HCT116 (cell line): ENCODE measurements around the gene MUSK. TPM values are rescaled to one million over a fixed set of nuclear protein-coding genes. Genes with fewer than 3 reads are reported as not detected.
A peak's percentile ranks its signal among the peaks of the same experiment; 100 is the strongest.

Experiments used
- ATAC-seq: fragments of 200-7000 bp; cut with Tn5 transposase; 2 replicates; pipeline ENCODE4 v1.9.1; 2020; ENCODE audit warnings: mild to moderate bottlenecking, moderate library complexity
- BruUV-seq: library from RNA; stranded (reverse); fragments of 400-500 nt; replicated peaks from 2 replicates; lab custom pipeline; 2021; lab: Mats Ljungman, UMichigan
- CTCF ChIA-PET: fragments of 300-600 bp; sonication (Branson Sonifier 250); formaldehyde crosslinking; loops from one replicate; lab custom pipeline; 2021; ENCODE audit warnings: antibody characterized with exemption; lab: Charles Lee
- POLR2A ChIA-PET: fragments of 300-600, 350-600 bp; sonication (Branson Sonifier 250); formaldehyde crosslinking; loops from one replicate; lab custom pipeline; 2021; ENCODE audit warnings: antibody characterized with exemption; lab: Charles Lee
- RAD21 ChIA-PET, 2 experiments: fragments of 300-600 bp; sonication (Branson Sonifier 250); formaldehyde crosslinking; loops; one replicate each; lab custom pipeline; 2023; ENCODE audit warnings: low total read pairs in 2 of 2; ENCODE audit not compliant: uncharacterized antibody in 2 of 2, unreplicated experiment in 2 of 2, low non-redundant PET in 1 of 2; lab: Charles Lee
- DNase-seq: peaks from one replicate; pipeline ENCODE4 v3.0.0-alpha.2; 2010; ENCODE audit warnings: low read depth, low spot score
- H2AFZ ChIP-seq: fragments of 200-600 bp; shearing (Covaris generic), sonication (generic); 2 replicates; pipeline ENCODE4 v1.6.1; 2017; ENCODE audit warnings: low read depth, mixed run types, mixed read lengths, antibody characterized with exemption, low read length; ENCODE audit not compliant: poor library complexity, severe bottlenecking
- H3K27ac ChIP-seq: 2 replicates; pipeline ENCODE4 v1.5.1; 2012; ENCODE audit warnings: low read depth, low read length
- H3K27me3 ChIP-seq: fragments of 200-600 bp; sonication (generic); 2 replicates; pipeline ENCODE4 v1.6.1; 2016; ENCODE audit warnings: mixed run types, low read length, mixed read lengths; ENCODE audit not compliant: insufficient read depth
- H3K36me3 ChIP-seq, 2 experiments: fragments of 200-500 bp in 1 of 2; fragments of 200-600 bp in 1 of 2; sonication (Bioruptor generic) in 1 of 2; sonication (generic) in 1 of 2; 2 replicates each; pipeline versions ENCODE4 v1.5.1 to v1.6.1; 2014 to 2016; ENCODE audit warnings: low read length in 2 of 2, inconsistent platforms in 1 of 2, mixed read lengths in 1 of 2, mixed run types in 1 of 2; ENCODE audit not compliant: insufficient read depth in 2 of 2, control insufficient read depth in 1 of 2
- H3K4me1 ChIP-seq, 2 experiments: fragments of 200-600 bp in 1 of 2; sonication (generic) in 1 of 2; 2 replicates each; pipeline versions ENCODE4 v1.5.1 to v1.6.1; 2012 to 2017; ENCODE audit warnings: low read length in 2 of 2, inconsistent platforms in 1 of 2, mild to moderate bottlenecking in 1 of 2, mixed read lengths in 1 of 2, mixed run types in 1 of 2, moderate library complexity in 1 of 2; ENCODE audit not compliant: insufficient read depth in 2 of 2, control insufficient read depth in 1 of 2
- H3K4me2 ChIP-seq: fragments of 200-600 bp; sonication (generic); 2 replicates; pipeline ENCODE4 v1.6.1; 2017; ENCODE audit warnings: mixed run types, low read length, mixed read lengths
- H3K4me3 ChIP-seq, 2 experiments: fragments of 200-600 bp in 1 of 2; sonication (generic) in 1 of 2; replicated peaks in 1 of 2; 2 replicates each; pipeline ENCODE4 v1.5.1; 2011 to 2016; ENCODE audit warnings: low read length in 2 of 2, control low read depth in 1 of 2, low read depth in 1 of 2, mild to moderate bottlenecking in 1 of 2, mixed read lengths in 1 of 2, mixed run types in 1 of 2
- H3K79me2 ChIP-seq: fragments of 200-600 bp; sonication (generic); 2 replicates; pipeline ENCODE4 v1.6.1; 2017; ENCODE audit warnings: mild to moderate bottlenecking, mixed run types, low read length, moderate library complexity, mixed read lengths; ENCODE audit not compliant: insufficient read depth
- H3K9ac ChIP-seq: fragments of 200-600 bp; sonication (generic); 2 replicates; pipeline ENCODE4 v1.6.1; 2016; ENCODE audit warnings: low read length, mixed read lengths
- H3K9me2 ChIP-seq: fragments of 200-600 bp; sonication (generic), shearing (Covaris generic); 2 replicates; pipeline ENCODE4 v1.6.1; 2017; ENCODE audit warnings: mixed run types, mild to moderate bottlenecking, moderate library complexity; ENCODE audit not compliant: insufficient read depth
- H3K9me3 ChIP-seq, 2 experiments: fragments of 200-500 bp in 1 of 2; fragments of 200-600 bp in 1 of 2; sonication (Bioruptor generic) in 1 of 2; sonication (generic) in 1 of 2; 2 replicates each; pipeline ENCODE4 v1.6.1; 2014 to 2017; ENCODE audit warnings: low read length in 2 of 2, mixed read lengths in 2 of 2, inconsistent platforms in 1 of 2, low read depth in 1 of 2, mild to moderate bottlenecking in 1 of 2, mixed run types in 1 of 2, moderate library complexity in 1 of 2; ENCODE audit not compliant: control insufficient read depth in 1 of 2, insufficient read depth in 1 of 2
- H4K20me1 ChIP-seq: fragments of 200-600 bp; sonication (generic), shearing (Covaris generic); 2 replicates; pipeline ENCODE4 v1.6.1; 2017; ENCODE audit warnings: mixed run types, mild to moderate bottlenecking, moderate library complexity; ENCODE audit not compliant: insufficient read depth
- ATF3 ChIP-seq: IDR thresholded peaks from 2 replicates; pipeline ENCODE4 v1.6.1; 2012
- CBX3 ChIP-seq: IDR thresholded peaks from 2 replicates; pipeline ENCODE4 v1.6.1; 2012; ENCODE audit warnings: low read depth
- ELF1 ChIP-seq: IDR thresholded peaks from 2 replicates; pipeline ENCODE4 v1.6.1; 2012; ENCODE audit warnings: low read depth, borderline replicate concordance
- POLR2A ChIP-seq: IDR thresholded peaks from 2 replicates; pipeline ENCODE4 v1.7.0; 2011; ENCODE audit warnings: borderline replicate concordance; ENCODE audit not compliant: insufficient read depth, insufficient read length; ENCODE audit errors: extremely low read depth
- POLR2AphosphoS5 ChIP-seq: IDR thresholded peaks from 2 replicates; pipeline ENCODE4 v1.6.1; 2011; ENCODE audit warnings: mild to moderate bottlenecking, low read depth, low read length, moderate library complexity
- RAD21 ChIP-seq: IDR thresholded peaks from 2 replicates; pipeline ENCODE4 v1.6.1; 2012; ENCODE audit warnings: low read depth, mild to moderate bottlenecking
- SRF ChIP-seq: IDR thresholded peaks from 2 replicates; pipeline ENCODE4 v1.6.1; 2012; ENCODE audit warnings: low read depth
- intact Hi-C: fragments of 100-400 bp; cut with micrococcal nuclease; formaldehyde crosslinking; loops from 2 replicates; pipeline ENCODE4 v1.10.0; 2022
- total RNA-seq: library from RNA; stranded (reverse); gene quantifications from one replicate; pipeline ENCODE4 v1.2.1, GENCODE V29; 2021; ENCODE audit not compliant: unreplicated experiment

MUSK gene
- total RNA-seq, 1 experiment from 2014 or later = not detected

GRCh38 chr9:110830495-110830894, 161.9 kb downstream of the MUSK start (continued):
- TF ChIP-seq POLR2A (no peak), CBX3 (no peak)

- no peak overlapping the region for H3K27ac ChIP-seq
- no TSS peak for BruUV-seq
Observed at GRCh38 chr9:110832926-110833325, 164.3 kb downstream of the MUSK start.

DNA sequence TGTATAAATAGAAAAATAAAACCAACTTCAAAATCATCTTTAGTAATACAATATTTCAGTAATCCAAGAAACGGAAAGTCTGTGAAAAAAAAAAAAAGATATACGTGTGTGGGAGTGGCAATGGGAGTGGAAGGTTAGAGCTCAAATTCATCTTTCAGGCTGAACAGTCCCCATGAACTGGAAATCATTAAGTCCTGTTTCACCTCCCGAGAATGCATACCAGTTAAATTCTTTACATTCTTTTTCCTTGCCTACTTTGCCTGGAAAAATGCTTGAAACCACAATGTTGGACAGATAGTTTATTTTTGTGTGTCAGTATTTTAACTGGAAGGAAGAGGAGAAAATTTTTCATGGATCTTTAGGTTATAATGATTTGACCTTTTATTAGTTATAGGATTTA, 166.8 kb downstream of the MUSK start:
- DNase-seq (peak; percentile 6), ATAC-seq (peak; percentile 73)
- Histone ChIP-seq H3K4me2 (peak overlapping the region; percentile 49), H3K79me2 (no peaks in the 10 kb centered on the region), H3K36me3 (no peaks in the 10 kb centered on the region), H3K4me1 (peaks cover 8 to 17% of the 10 kb centered on the region in 2 experiments; a peak in 3 of 4 replicates), H3K9ac (no peak overlapping the region), H3K27me3 (no peaks in the 10 kb centered on the region), H3K27ac (no peak overlapping the region), H2AFZ (peak overlapping the region; percentile 28), H3K9me3 (no peaks in the 10 kb centered on the region), H4K20me1 (no peaks in the 10 kb centered on the region), H3K9me2 (0 out of 2 replicates have a peak, but pooled peaks cover 3% of the 10 kb centered on the region), H3K4me3 (no peak overlapping the region)
- TF ChIP-seq ATF3 (no peak), SRF (no peak)
- no TSS peak for BruUV-seq
- intact Hi-C loops = no loop called here
- RAD21 ChIA-PET = no interaction called here
- CTCF ChIA-PET = no interaction called here
- POLR2A ChIA-PET = no interaction called here

More at GRCh38 chr9:110832926-110833325, 164.3 kb downstream of the MUSK start:
- Histone ChIP-seq H3K4me1 (peaks cover 8 to 17% of the 10 kb centered on the region in 2 experiments; a peak in 3 of 4 replicates), H4K20me1 (no peaks in the 10 kb centered on the region), H3K27me3 (no peaks in the 10 kb centered on the region), H3K4me3 (no peak overlapping the region), H3K79me2 (no peaks in the 10 kb centered on the region), H3K9me2 (0 out of 2 replicates have a peak, but pooled peaks cover 3% of the 10 kb centered on the region), H3K4me2 (no peak overlapping the region), H3K9me3 (no peaks in the 10 kb centered on the region), H3K9ac (no peak overlapping the region), H2AFZ (no peak overlapping the region), H3K36me3 (no peaks in the 10 kb centered on the region)
- intact Hi-C loops = no loop called here
- ChIA-PET POLR2A (no interaction called here), CTCF (no interaction called here), RAD21 (no interaction called here)
- TF ChIP-seq POLR2AphosphoS5 = no peak
- TF ChIP-seq RAD21 = no peak
- no peak for TF ChIP-seq ELF1
- DNase-seq = no peak
- ATAC-seq = no peak
